ENCODE measurements around the gene SLC13A5. TPM values are rescaled to one million over a fixed set of nuclear protein-coding genes. Genes with fewer than 3 reads are reported as not detected.

SLC13A5 gene
- polyA plus RNA-seq, 3 donors: 2.4 to 4.1 (median 3.5) TPM

GRCh38 chr17:6654841-6655731, 58.1 kb downstream of the SLC13A5 start:
- DNase-seq (ENCODE audit: extremely low read depth in 1 of 11, low read depth in 9 of 11, low spot score in 4 of 11): peak in 2 of 11 donors; percentile 39 to 43

- DNase-seq (ENCODE audit: extremely low read depth in 1 of 11, low read depth in 9 of 11, low spot score in 4 of 11): peak in 1 of 11 donors; percentile 29
These were observed 61.2 kb downstream of the SLC13A5 start for GRCh38 chr17:6651919-6652452.

- DNase-seq (ENCODE audit: extremely low read depth in 1 of 11, low read depth in 9 of 11, low spot score in 4 of 11): peak; percentile 76 to 92 (median 90)
These were observed 61.7 kb downstream of the SLC13A5 start, which contains the start of the genes C17orf100 and MED31 for GRCh38 chr17:6651354-6651918. C17orf100 (plus strand) TSS chr17:6651762; CDS start chr17:6651914, 152 bp downstream. MED31 (minus strand) TSS chr17:6651605; CDS start chr17:6651528, 77 bp downstream.

GRCh38 chr17:6648181-6648580, 65.0 kb downstream of the SLC13A5 start:
- no peak for DNase-seq (ENCODE audit: extremely low read depth in 1 of 11, low read depth in 9 of 11, low spot score in 4 of 11)

GRCh38 chr17:6643451-6644125, 69.6 kb downstream of the SLC13A5 start:
- no peak for DNase-seq (ENCODE audit: extremely low read depth in 1 of 11, low read depth in 9 of 11, low spot score in 4 of 11)

- DNase-seq (ENCODE audit: extremely low read depth in 1 of 11, low read depth in 9 of 11, low spot score in 4 of 11): no peak
These were observed 70.6 kb downstream of the SLC13A5 start for GRCh38 chr17:6642592-6642991.

GRCh38 chr17:6641247-6641863, 71.8 kb downstream of the SLC13A5 start:
- DNase-seq (ENCODE audit: extremely low read depth in 1 of 11, low read depth in 9 of 11, low spot score in 4 of 11): no peak

GRCh38 chr17:6640536-6641246, 72.5 kb downstream of the SLC13A5 start, which contains the start of the genes KIAA0753 and TXNDC17:
KIAA0753 (minus strand) TSS chr17:6640711; CDS start chr17:6635103, 5,608 bp downstream.
TXNDC17 (plus strand) TSS chr17:6641060; CDS start chr17:6641083, 23 bp downstream.
- peak; percentile 80 to 96 (median 89) for DNase-seq (ENCODE audit: extremely low read depth in 1 of 11, low read depth in 9 of 11, low spot score in 4 of 11)

- DNase-seq (ENCODE audit: extremely low read depth in 1 of 11, low read depth in 9 of 11, low spot score in 4 of 11): no peak
These were observed 73.3 kb downstream of the SLC13A5 start for GRCh38 chr17:6639586-6640535.

- no peak for DNase-seq (ENCODE audit: extremely low read depth in 1 of 11, low read depth in 9 of 11, low spot score in 4 of 11)
These were observed 74.1 kb downstream of the SLC13A5 start for GRCh38 chr17:6639014-6639585.

- no peak for DNase-seq (ENCODE audit: extremely low read depth in 1 of 11, low read depth in 9 of 11, low spot score in 4 of 11)
These were observed 74.9 kb downstream of the SLC13A5 start for GRCh38 chr17:6638046-6638908.

- DNase-seq (ENCODE audit: extremely low read depth in 1 of 11, low read depth in 9 of 11, low spot score in 4 of 11): no peak
These were observed 75.7 kb downstream of the SLC13A5 start for GRCh38 chr17:6637458-6637840.

- no peak for DNase-seq (ENCODE audit: extremely low read depth in 1 of 11, low read depth in 9 of 11, low spot score in 4 of 11)
These were observed 76.3 kb downstream of the SLC13A5 start for GRCh38 chr17:6636616-6637457.

- no peak for DNase-seq (ENCODE audit: extremely low read depth in 1 of 11, low read depth in 9 of 11, low spot score in 4 of 11)
These were observed 77.1 kb downstream of the SLC13A5 start for GRCh38 chr17:6636105-6636504.
